ENCODE measurements around the gene ZKSCAN2. TPM values are rescaled to one million over a fixed set of nuclear protein-coding genes. Genes with fewer than 3 reads are reported as not detected.

Gene ZKSCAN2
- total and polyA plus RNA-seq, 9 of the 15 experiments (the other 6 are each of a cell fraction or from before 2014, with no cell fraction given) = 1.3 to 9.5 (median 4.2) TPM

GRCh38 chr16:25257956-25258860 lies 563 bp upstream of the ZKSCAN2 start (continued):
- TF ChIP-seq ZBTB33 (CRISPR knock-in tag; IDR thresholded peaks at IDR 0.05) (no peak), NCOA4 (IDR thresholded peaks at IDR 0.05; ENCODE audit: partially characterized antibody) (no peak), CBFB (CRISPR knock-in tag; IDR thresholded peaks at IDR 0.05) (peak; percentile 86), ZNF408 (CRISPR knock-in tag; IDR thresholded peaks at IDR 0.05; ENCODE audit: low read depth) (no peak), CEBPB (tag; IDR thresholded peaks at IDR 0.05) (no peak), FOXA3 (CRISPR knock-in tag; conservative IDR thresholded peaks at IDR 0.05 in 1 of 2, IDR thresholded peaks at IDR 0.05 in 1 of 2) (no peak), KDM5B (IDR thresholded peaks at IDR 0.05; ENCODE audit: insufficient replicate concordance, low read depth, low read length) (peak; percentile 82), NCOA1 (IDR thresholded peaks at IDR 0.05; ENCODE audit: low read depth) (peak; percentile 38; the same call in 1 of the 2 replicates), RREB1 (CRISPR knock-in tag; IDR thresholded peaks at IDR 0.05) (peak; percentile 88; the same call in 1 of the 2 replicates), MNT (conservative IDR thresholded peaks at IDR 0.05) (peak; percentile 67 to 78), ASH1L (IDR thresholded peaks at IDR 0.05; ENCODE audit: borderline replicate concordance, low read depth, partially characterized antibody) (no peak)
- TF ChIP-seq, protein P1, sequence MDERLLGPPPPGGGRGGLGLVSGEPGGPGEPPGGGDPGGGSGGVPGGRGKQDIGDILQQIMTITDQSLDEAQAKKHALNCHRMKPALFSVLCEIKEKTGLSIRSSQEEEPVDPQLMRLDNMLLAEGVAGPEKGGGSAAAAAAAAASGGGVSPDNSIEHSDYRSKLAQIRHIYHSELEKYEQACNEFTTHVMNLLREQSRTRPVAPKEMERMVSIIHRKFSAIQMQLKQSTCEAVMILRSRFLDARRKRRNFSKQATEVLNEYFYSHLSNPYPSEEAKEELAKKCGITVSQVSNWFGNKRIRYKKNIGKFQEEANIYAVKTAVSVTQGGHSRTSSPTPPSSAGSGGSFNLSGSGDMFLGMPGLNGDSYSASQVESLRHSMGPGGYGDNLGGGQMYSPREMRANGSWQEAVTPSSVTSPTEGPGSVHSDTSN (CRISPR knock-in tag; IDR thresholded peaks at IDR 0.05; ENCODE audit: low read depth) = no peak
- TF ChIP-seq, protein P1 (tag; conservative IDR thresholded peaks at IDR 0.05; ENCODE audit: low read depth) = no peak
